GM19035 (cell line): Measurements from ENCODE around the gene SLC49A3.

Experiments
- ATAC-seq: cut with Tn5 transposase; IDR thresholded peaks from one replicate; pipeline ENCODE4 v1.9.1; 2021; ENCODE audit not compliant: unreplicated experiment

SLC49A3 gene

DNA sequence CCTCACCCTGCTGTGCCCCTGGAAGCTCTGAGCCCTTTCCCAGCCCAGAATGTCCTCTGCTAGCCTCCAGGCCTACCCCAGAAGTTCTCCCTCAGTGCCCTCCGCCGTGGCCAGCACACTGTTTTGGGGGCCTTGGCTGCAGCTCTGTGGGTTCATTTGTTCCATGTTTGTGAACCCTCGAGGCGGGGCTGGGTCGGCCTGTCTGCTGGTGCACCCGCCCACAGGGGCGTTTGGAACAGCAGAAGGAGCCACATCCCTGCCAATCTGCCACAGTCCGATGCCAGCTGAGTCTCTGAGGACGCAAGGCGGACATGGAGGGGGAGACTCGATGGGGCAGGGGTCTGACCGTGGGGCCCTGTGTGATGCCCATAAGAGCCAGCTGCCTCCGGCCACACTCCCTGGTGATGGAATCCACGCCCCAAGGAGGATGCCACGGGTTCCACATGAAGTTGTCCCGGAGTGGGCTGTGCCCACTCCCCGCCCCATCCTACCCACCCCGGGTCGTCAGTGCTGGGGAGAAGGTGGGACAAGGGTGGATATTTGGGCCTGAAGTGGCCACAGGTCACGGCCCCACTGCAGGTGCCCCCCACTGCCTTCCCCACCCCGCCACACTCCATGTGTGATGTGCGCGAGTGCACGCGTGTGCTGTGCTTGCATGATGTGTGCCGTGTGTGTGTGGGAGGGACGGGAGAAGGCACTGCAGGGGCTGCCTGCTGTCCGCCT is 22.0 kb downstream of the SLC49A3 start:
- no peak for ATAC-seq

DNA sequence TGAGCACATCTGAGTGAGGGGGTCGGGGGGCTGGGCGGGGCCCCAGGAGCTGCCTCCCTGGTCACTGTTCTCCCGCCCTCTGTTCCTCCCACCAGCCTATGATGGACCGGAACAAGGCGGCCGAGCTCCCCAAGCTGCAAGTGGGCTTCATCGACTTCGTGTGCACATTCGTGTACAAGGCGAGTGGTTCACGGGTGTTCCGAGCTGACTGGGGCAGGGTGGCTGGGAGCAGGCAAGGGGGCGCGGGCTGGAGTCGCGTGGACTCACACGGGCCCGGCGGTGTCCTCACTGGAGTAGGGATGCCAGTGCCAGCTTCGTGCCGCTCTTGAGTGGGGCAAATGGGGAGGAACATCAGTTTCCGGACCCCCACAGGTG is 22.5 kb downstream of the SLC49A3 start:
- no peak for ATAC-seq

DNA sequence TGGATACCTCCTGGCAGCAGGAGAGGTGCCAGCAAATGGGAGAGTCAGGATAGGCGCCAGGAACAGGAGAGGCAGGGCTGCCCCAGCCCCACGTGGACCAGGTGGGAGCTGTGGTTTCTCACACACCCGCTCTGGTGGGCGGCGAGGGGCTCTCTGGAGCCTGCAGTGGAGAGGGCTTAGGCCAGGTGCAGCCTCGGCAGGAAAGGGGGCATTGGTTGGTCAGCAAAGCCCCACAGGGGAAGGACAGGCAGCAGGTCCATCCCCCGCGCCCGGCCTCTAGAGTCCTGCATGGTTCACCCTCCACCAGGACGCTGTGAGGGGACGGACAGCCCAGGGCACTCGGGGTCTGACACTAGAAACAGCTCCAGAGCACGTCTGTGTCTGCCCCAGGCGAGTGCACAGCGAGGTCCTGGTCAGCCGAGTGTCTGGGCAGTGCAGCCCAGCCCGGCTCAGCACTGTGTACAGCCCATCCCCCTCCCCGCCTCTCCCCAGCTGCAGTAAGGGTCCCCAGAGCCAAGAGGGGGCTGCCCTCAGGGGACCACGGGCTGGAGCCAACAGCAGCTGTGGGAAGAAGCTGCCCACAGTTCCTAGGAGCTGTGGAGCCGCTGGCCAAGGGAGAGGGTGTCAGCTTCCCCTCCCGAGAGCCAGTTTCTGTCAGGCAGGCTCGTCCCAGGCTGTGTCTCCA is 23.1 kb downstream of the SLC49A3 start:
- no peak for ATAC-seq

DNA sequence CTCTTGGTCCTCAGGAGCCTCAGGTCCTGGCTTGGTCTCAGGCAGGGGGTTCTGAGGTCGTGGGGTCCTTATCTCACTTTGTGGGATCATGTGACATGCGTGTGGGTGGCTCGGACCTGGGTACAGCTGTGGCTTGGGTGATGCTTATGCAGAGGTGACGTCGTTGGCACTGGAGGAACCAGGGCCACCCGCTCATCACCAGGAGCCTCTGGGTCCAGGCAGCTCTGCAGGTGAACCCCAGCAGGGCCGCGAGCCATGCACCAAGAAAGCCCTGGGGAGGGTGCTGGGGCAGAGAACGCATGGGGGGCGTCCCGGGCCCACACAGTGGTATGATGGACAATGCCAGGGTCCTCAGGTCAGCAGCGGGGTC is 23.6 kb downstream of the SLC49A3 start:
- ATAC-seq, result no peak

DNA sequence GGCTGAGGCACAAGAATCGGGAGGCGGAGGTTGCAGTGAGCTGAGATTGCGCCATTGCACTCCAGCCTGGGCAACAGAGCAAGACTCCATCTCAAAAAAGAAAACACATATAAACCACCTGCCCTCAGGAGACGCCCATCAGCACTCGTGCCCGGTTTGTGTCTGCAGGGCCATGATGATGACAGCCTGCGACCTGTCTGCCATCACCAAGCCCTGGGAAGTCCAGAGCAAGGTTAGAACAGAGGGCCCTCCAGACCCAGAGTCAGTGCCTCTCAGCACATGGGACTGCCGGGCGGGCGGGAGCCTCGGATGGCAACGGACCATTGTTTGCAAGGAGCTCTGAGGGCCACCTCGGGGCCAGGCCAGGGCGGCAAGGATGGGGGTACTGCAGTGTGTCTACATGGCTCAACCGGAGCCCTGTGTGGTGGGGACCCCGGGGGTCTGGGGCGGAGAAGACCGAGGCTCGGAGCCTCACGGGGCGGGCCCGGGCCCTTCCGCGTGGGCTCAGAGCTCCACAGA is 24.2 kb downstream of the SLC49A3 start:
- ATAC-seq, result no peak

DNA sequence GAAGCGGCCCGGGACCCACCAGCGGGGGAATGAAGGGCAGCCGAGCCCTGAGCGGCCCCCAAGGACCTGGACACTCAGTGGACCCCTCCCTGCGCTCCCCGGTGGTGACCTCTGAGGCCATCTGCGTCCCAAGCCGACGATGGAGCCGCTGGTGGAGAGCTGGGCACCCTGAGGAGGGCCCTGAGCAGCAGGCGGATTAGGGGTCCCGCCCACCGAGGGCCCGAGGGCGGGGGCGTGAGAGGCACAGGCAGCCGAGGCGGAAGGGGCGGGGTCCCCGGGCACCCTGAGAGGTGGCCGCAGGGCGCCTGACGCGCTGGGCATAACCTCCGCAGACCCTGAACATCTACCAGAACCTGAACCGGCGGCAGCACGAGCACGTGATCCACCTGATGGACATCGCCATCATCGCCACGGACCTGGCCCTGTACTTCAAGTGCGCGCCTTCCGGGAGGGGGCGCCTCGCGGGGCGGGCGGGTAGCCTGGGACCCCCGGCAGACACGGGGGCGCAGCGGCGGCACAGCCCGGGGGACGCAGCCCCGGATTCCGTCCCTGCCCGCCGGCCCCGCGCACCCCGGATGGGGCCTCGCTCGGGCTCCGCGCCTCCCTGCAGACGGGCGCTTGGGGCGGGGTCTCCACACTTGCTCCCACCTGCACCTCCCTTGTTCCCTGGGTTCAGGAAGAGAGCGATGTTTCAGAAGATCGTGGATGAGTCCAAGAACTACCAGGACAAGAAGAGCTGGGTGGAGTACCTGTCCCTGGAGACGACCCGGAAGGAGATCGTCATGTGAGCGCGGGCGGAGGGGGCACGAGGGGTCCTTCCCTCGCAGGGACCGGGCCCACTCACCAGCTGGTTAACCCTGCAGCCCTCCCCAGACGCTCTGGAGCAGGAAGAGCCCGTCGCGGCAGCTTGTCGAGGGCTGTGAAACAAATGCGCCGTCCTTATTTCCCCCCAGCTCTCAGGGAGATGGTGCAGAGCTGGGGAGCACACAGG is 25.2 kb downstream of the SLC49A3 start:
- ATAC-seq, result peak; percentile 52

DNA sequence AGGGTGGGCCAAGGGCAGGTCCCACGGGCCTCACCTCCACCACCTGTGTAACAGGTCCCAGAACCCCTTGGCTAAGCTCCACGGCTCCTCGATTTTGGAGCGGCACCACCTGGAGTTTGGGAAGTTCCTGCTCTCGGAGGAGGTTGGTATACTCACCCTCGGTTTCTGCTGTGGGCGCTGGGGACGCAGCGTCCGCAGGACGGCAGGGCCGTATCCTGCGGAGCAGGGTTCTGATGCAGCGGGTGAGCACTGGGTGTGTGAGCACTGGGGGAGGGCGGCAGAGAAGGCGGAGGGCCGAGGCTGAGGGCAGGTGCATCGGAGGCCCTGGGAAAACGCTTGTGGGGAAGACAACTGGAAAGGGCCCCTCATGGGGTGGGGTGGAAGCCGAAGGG is 25.9 kb downstream of the SLC49A3 start:
- no peak for ATAC-seq

DNA sequence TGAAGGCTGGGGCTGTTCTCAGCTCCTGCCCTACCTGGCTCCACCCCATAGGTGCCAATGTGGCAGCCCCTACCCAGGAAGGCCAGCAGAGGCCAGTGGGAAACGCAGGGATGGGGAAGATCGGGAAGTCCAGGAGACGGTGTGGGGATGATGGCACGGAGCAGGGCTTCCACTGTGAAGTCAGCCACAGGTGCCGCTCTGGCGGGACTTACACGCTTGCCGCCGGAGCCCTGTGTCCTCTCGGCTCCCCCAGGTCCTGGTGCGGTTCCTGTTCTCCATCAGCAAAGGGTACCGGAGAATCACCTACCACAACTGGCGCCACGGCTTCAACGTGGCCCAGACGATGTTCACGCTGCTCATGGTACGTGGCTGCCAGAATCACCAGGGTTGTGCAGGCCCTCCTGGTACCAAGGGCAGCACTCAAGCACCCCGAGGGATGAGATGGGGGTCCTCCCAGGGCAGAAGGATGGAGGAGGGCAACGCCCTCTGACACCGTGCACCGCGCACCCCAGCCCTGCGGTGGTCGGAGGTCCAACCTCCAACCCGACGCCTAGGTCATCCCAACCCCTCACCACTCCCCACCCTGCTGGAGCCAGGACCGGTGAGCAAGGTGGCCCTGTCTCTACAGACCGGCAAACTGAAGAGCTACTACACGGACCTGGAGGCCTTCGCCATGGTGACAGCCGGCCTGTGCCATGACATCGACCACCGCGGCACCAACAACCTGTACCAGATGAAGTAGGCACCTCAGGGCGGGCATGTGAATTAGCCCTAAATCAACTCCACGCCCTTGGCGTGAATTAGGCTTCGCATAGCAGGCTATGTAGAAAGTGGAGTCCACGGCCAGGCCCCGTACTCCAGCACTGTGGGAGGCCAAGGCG is 26.8 kb downstream of the SLC49A3 start:
- ATAC-seq, result no peak

DNA sequence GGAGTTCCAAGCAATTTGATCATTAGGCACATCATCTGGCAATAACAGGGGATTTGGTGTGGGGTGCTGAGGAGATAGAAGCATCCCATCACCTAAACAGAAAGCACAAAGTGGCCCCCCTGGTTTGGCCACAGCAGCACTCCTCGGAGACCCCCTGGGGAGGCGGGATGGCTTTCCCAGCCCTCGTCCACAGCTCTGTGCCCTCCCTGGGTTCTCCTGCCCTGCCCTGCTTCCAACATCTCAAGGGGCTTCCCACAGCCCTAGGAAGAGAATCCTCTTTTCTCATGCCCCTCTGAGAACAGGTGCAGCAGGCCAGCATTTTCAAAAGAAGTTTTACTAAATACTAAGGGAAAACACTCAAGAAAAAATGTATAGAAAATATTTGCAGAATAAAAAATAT is 27.7 kb downstream of the SLC49A3 start:
- no peak for ATAC-seq

DNA sequence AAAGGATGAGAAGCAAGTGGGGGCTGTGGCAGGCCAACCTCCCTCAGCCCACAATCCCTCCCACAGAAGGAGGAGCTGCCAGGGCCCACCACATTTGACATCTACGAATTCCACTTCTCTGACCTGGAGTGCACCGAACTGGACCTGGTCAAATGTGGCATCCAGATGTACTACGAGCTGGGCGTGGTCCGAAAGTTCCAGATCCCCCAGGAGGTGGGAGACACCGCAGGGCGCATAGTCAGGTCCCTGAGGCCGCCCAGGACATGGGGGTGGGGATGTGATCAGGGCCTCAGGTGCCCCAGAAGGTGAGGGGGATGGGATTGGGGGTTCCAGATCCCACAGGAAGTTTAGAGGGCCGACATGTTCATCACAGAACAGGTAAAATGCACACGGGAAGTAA is 28.6 kb downstream of the SLC49A3 start:
- no peak for ATAC-seq

DNA sequence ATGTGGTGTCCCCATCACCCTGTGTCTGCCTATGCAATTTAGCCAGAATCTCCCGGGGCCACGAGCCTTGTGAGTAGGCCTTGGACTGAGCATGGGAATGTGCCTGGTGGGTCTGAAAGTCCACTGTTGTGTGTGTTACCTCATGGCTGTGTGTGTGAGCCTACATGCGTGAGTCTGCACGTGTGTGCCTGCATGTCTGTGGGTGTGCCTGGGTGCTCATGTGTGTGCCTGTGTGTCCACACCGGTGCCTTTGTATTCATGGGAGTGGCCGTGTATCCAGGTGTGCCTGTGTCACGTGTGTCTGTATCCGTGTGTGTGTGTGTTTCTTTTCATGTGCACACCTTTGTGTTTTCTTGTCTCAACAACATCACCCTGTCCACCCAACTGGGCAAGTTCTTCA is 29.1 kb downstream of the SLC49A3 start:
- no peak for ATAC-seq

DNA sequence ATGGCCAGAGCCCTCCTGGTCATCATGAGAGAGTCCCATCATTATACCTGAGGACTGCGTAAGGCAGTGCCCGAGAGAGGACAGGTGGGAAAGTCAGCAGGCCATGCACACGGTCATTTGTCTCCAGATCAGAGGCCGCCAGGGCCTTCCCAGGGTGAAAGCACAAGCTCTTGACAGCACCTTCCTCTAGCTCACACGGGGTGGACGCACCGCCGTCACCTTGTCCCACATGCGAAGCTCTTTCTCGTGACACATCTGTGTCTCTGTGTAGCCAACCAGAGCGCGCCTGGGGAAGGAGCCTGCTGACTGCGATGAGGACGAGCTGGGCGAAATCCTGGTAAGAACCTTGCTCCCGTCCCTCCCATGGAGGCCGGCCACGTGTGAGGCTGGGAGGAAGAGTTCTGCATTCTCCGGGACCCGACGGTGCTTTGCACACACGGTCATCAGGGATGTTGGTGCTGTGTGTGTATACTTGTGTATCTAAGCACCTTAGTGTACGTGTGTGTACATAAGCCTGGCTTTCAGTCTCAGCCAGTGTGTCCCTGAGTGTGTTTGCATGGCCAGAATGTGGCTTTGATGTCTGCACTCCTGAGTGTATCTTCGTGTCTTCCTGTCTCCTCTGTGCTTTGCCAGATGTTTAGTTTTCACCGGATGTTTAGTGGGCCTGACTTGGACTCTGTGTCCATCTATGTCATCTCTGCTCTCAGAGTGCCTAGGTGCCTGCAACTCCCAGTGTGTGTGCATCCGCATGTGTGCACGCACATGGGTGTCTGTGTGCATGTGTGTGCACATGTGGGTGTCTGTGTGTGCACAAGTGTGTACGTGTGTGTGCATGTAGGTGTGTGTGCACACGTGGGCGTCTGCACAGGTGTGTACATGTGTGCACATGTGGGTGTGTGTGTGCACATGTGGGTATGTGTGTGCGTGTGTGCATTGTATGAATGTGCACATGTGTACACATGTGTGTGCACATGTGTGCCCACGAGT is 30.0 kb downstream of the SLC49A3 start:
- no peak for ATAC-seq

DNA sequence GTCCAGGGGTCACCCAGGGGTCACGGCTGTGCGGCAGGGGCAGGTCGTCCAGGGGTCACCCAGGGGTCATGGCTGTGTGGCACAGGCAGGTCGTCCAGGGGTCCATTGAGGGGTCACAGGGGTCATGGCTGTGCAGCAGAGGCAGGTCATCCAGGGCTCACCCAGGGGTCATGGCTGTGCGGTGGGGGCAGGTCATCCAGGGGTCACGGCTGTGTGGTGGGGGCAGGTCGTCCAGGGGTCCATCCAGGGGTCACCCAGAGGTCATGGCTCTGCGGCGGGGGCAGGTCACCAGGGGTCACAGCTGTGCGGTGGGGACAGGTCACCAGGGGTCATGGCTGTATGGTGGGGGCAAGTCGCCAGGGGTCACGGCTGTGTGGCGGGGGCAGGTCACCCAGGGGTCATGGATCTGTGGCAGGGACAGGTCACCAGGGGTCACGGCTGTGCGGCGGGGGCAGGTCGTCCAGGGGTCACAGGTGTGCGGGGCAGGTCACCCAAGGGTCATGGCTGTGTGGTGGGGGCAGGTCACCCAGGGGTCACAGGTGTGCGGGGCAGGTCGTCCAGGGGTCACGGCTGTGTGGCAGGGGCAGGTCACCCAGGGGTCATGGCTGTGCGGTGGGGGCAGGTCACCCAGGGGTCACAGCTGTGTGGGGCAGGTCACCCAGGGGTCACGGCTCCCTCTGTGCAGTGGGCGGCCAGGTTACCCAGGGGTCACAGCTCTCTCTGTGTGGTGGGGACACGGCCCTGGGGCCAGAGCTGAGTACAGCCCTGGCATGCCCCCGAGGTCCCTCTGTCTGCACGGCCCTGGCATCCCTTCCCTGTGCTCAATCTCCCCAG is 30.9 kb downstream of the SLC49A3 start:
- no peak for ATAC-seq

DNA sequence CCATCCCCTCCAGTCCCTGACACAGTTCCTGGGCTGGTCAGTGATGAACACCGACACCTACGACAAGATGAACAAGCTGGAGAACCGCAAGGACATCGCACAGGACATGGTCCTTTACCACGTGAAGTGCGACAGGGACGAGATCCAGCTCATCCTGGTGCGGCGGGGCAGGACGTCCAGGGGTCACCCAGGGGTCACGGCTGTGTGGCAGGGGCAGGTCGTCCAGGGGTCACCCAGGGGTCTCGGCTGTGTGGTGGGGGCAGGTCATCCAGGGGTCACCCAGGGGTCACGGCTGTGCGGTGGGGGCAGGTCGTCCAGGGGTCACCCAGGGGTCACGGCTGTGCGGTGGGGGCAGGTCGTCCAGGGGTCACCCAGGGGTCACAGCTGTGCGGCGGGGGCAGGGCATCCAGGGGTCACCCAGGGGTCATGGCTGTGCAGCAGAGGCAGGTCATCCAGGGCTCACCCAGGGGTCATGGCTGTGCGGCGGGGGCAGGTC is 31.6 kb downstream of the SLC49A3 start:
- ATAC-seq, result no peak

DNA sequence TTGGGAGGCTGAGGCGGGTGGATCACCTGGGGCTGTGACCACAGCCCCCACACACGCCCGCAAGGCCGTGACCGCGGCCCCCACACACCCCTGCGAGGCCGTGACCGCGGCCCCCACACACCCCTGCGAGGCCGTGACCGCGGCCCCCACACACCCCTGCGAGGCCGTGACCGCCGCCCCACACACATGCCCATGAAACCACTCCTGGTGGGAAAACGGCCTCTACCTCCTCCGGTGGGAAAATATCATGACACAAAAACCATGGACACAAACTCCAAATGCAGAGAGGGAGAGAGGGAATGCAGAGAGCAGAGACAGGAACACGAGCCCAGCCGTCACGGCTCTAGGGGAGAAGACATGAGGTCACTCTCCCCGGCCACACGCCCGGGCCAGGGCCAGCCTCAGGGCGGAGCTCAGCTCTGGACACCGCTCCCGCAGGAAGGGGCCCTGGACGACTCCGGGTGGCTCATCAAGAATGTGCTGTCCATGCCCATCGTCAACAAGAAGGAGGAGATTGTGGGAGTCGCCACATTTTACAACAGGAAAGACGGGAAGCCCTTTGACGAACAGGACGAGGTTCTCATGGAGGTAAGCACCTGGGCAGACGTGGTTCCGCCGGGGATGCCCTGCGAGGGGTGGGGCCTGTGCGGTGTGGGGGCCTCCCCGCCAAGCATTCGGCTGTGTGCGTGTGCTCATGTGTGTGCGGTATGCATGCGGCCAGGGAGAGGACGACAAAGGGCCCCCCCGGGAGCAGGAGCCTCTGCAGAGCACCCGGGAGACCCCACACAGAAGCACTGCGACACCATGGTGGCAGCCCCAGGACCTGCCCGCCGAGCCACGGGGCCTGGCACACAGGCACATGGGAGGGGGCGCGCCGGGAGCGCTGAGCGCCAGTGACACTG is 32.3 kb downstream of the SLC49A3 start:
- no peak for ATAC-seq

DNA sequence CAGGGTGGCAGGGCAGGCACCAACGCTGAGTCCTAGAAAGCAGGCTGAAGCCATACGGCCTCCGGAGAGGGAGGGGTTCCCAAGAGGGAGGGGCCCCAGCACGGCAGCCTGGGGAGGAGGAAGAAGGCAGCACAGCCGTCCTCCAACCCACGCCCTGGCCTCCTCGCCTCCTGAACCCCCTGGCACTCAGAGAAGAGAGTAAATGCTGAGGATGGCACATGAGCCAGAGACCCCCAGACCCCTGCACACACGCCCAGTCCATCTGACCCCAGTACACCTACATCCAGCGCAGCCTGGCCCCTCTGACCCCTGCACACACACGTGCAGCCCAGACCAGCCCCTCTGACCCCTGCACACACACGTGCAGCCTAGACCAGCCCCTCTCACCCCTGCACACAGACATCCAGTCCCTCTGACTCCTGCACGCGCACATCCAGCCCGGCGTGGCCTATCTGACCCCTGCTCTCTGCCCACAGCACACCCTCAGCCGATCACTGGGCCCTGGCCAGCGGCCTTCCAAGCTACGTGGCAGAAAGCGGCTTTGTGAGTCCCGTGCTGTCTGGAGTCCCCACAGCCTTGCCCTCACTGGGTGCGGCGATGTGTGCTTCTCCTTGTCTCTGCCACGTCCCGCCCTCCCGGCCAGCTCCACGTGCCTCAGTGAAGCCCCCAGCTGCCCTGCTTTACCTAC is 33.3 kb downstream of the SLC49A3 start:
- ATAC-seq, result no peak
